22Rv1 (cell line): ENCODE measurements around the gene GIPR.

Experiments used
- CTCF ChIP-seq: fragments of 450-650 bp; IDR thresholded peaks from 2 replicates; pipeline ENCODE4 v1.5.1; 2017; ENCODE audit warnings: mild to moderate bottlenecking
- ZFX ChIP-seq: fragments of 450-650 bp; IDR thresholded peaks from 2 replicates; pipeline ENCODE4 v1.6.1; 2017; ENCODE audit warnings: antibody characterized with exemption, borderline replicate concordance

GRCh38 chr19:45712699-45713067, 44.7 kb downstream of the GIPR start:
- TF ChIP-seq CTCF (no peak), ZFX (no peak)
